ENCODE data around the gene SUMO1.

- TF ChIP-seq MAX (IDR thresholded peaks at IDR 0.05; ENCODE audit: insufficient read depth, insufficient read length) (no peak), CTCF (IDR thresholded peaks at IDR 0.05; ENCODE audit: extremely low read depth in 1 of 2, insufficient read depth in 1 of 2, low read depth in 1 of 2, low read length in 2 of 2) (no peak), JUN (IDR thresholded peaks at IDR 0.05; ENCODE audit: borderline replicate concordance, insufficient read depth, insufficient read length, low read depth) (no peak), POLR2A (IDR thresholded peaks at IDR 0.05; ENCODE audit: low read depth, low read length) (no peak), POLR2AphosphoS5 (IDR thresholded peaks at IDR 0.05; ENCODE audit: insufficient read depth, low read depth, low read length) (no peak), EZH2 (IDR thresholded peaks at IDR 0.05; ENCODE audit: borderline replicate concordance, low read depth, low read length, severe bottlenecking) (no peak), FOS (IDR thresholded peaks at IDR 0.05; ENCODE audit: borderline replicate concordance, insufficient read depth, low read length) (no peak), MYC (IDR thresholded peaks at IDR 0.05; ENCODE audit: low read depth, low read length) (no peak)
Observed at GRCh38 chr2:202161151-202161835, 77.1 kb downstream of the SUMO1 start.
